Muscle layer of duodenum (tissue), 2 donors: ENCODE data around the gene EMID1.

Experiments
- H3K27ac ChIP-seq: one replicate; pipeline ENCODE4 v1.7.0; 2013; ENCODE audit warnings: mild to moderate bottlenecking, low read length
- H3K27me3 ChIP-seq: one replicate; pipeline ENCODE4 v1.7.0; 2013; ENCODE audit warnings: low read depth, mild to moderate bottlenecking, control low read depth, low read length
- H3K36me3 ChIP-seq, 2 donors: one replicate each; pipeline ENCODE4 v1.7.0; 2013; ENCODE audit warnings: low read length in 2 of 2, control low read depth in 1 of 2, mild to moderate bottlenecking in 1 of 2; ENCODE audit not compliant: insufficient read depth in 2 of 2, control insufficient read depth in 1 of 2
- H3K4me1 ChIP-seq, 2 donors: one replicate each; pipeline ENCODE4 v1.7.0; 2013; ENCODE audit warnings: low read length in 2 of 2, mild to moderate bottlenecking in 2 of 2, control low read depth in 1 of 2, moderate library complexity in 1 of 2; ENCODE audit not compliant: insufficient read depth in 2 of 2, control insufficient read depth in 1 of 2
- H3K4me3 ChIP-seq, 2 donors: one replicate each; pipeline ENCODE4 v1.7.0; 2013; ENCODE audit warnings: low read length in 2 of 2, low read depth in 1 of 2, mild to moderate bottlenecking in 1 of 2
- H3K9me3 ChIP-seq, 2 donors: one replicate each; pipeline ENCODE4 v1.7.0; 2013; ENCODE audit warnings: low read length in 2 of 2, control low read depth in 1 of 2, mild to moderate bottlenecking in 1 of 2; ENCODE audit not compliant: control insufficient read depth in 1 of 2
- donor health status: healthy.

Gene EMID1

GRCh38 chr22:29172216-29172615, 33.5 kb upstream of the EMID1 start:
- H3K4me3 ChIP-seq: no peak overlapping the region
- H3K4me1 ChIP-seq: no peaks in the 10 kb centered on the region
- no peaks in the 10 kb centered on the region for H3K27me3 ChIP-seq
- H3K36me3 ChIP-seq: no peaks in the 10 kb centered on the region
- no peak overlapping the region for H3K27ac ChIP-seq
- H3K9me3 ChIP-seq: peaks cover 3 to 25% of the 10 kb centered on the region in 2 donors

- Histone ChIP-seq H3K36me3 (no peaks in the 10 kb centered on the region), H3K9me3 (peaks cover 3 to 28% of the 10 kb centered on the region in 2 donors), H3K4me3 (no peak overlapping the region), H3K4me1 (no peaks in the 10 kb centered on the region), H3K27ac (no peak overlapping the region), H3K27me3 (no peaks in the 10 kb centered on the region)
These were observed 30.3 kb upstream of the EMID1 start for GRCh38 chr22:29175312-29175835.

- Histone ChIP-seq H3K27ac (no peak overlapping the region), H3K27me3 (no peaks in the 10 kb centered on the region), H3K9me3 (peaks cover 0 to 4% of the 10 kb centered on the region in 2 donors), H3K4me3 (no peak overlapping the region), H3K4me1 (no peaks in the 10 kb centered on the region), H3K36me3 (no peaks in the 10 kb centered on the region)
These were observed 21.5 kb upstream of the EMID1 start for GRCh38 chr22:29183971-29184848.

- Histone ChIP-seq H3K36me3 (no peaks in the 10 kb centered on the region), H3K27ac (no peak overlapping the region), H3K4me1 (no peaks in the 10 kb centered on the region), H3K4me3 (no peak overlapping the region), H3K9me3 (peaks cover 0 to 1% of the 10 kb centered on the region in 2 donors), H3K27me3 (no peaks in the 10 kb centered on the region)
These were observed 20.7 kb upstream of the EMID1 start for GRCh38 chr22:29184849-29185490.

- no peaks in the 10 kb centered on the region for H3K27me3 ChIP-seq
- H3K36me3 ChIP-seq: no peaks in the 10 kb centered on the region
- H3K4me3 ChIP-seq: no peak overlapping the region
- no peak overlapping the region for H3K27ac ChIP-seq
- H3K9me3 ChIP-seq: no peaks in the 10 kb centered on the region
- no peaks in the 10 kb centered on the region for H3K4me1 ChIP-seq
These were observed 19.4 kb upstream of the EMID1 start for GRCh38 chr22:29186302-29186701.

GRCh38 chr22:29187831-29188230, 17.9 kb upstream of the EMID1 start:
- Histone ChIP-seq H3K27ac (no peak overlapping the region), H3K9me3 (no peaks in the 10 kb centered on the region), H3K4me3 (no peak overlapping the region), H3K4me1 (no peaks in the 10 kb centered on the region), H3K36me3 (no peaks in the 10 kb centered on the region), H3K27me3 (no peaks in the 10 kb centered on the region)

- no peaks in the 10 kb centered on the region for H3K4me1 ChIP-seq
These were observed 15.6 kb upstream of the EMID1 start for GRCh38 chr22:29190051-29190450.

GRCh38 chr22:29190918-29191317, 14.8 kb upstream of the EMID1 start:
- no peaks in the 10 kb centered on the region for H3K27me3 ChIP-seq
- H3K9me3 ChIP-seq: no peaks in the 10 kb centered on the region
- H3K4me3 ChIP-seq: no peak overlapping the region
- H3K27ac ChIP-seq: no peak overlapping the region
- no peaks in the 10 kb centered on the region for H3K4me1 ChIP-seq
- no peaks in the 10 kb centered on the region for H3K36me3 ChIP-seq

More at GRCh38 chr22:29190051-29190450, 15.6 kb upstream of the EMID1 start:
- Histone ChIP-seq H3K36me3 (no peaks in the 10 kb centered on the region), H3K27ac (no peak overlapping the region), H3K27me3 (no peaks in the 10 kb centered on the region), H3K4me3 (no peak overlapping the region), H3K9me3 (no peaks in the 10 kb centered on the region)

GRCh38 chr22:29193021-29193420, 12.7 kb upstream of the EMID1 start:
- no peak overlapping the region for H3K4me3 ChIP-seq
- H3K27ac ChIP-seq: no peak overlapping the region

GRCh38 chr22:29194184-29194583, 11.5 kb upstream of the EMID1 start:
- H3K27ac ChIP-seq: no peak overlapping the region
- H3K27me3 ChIP-seq: no peaks in the 10 kb centered on the region
- no peak overlapping the region for H3K4me3 ChIP-seq
- no peaks in the 10 kb centered on the region for H3K4me1 ChIP-seq
- H3K36me3 ChIP-seq: no peaks in the 10 kb centered on the region
- no peaks in the 10 kb centered on the region for H3K9me3 ChIP-seq

More at GRCh38 chr22:29193021-29193420, 12.7 kb upstream of the EMID1 start:
- H3K4me1 ChIP-seq: no peaks in the 10 kb centered on the region
- no peaks in the 10 kb centered on the region for H3K9me3 ChIP-seq
- no peaks in the 10 kb centered on the region for H3K27me3 ChIP-seq
- H3K36me3 ChIP-seq: no peaks in the 10 kb centered on the region

GRCh38 chr22:29195118-29195963, 10.4 kb upstream of the EMID1 start:
- H3K36me3 ChIP-seq: no peaks in the 10 kb centered on the region
- no peaks in the 10 kb centered on the region for H3K27me3 ChIP-seq
- no peak overlapping the region for H3K27ac ChIP-seq
- H3K4me3 ChIP-seq: no peak overlapping the region
- no peaks in the 10 kb centered on the region for H3K9me3 ChIP-seq
- no peaks in the 10 kb centered on the region for H3K4me1 ChIP-seq
